Cardiac muscle cell (in vitro differentiated cells and primary cell): ENCODE data around the gene COPRS. TPM values are rescaled to one million over a fixed set of nuclear protein-coding genes. Genes with fewer than 3 reads are reported as not detected.

ENCODE experiments used
- DNase-seq, 2 donors: peaks; one replicate each; pipeline versions ENCODE4 v3.0.0 to v3.0.0-alpha.2; 2010 to 2017; ENCODE audit warnings: low read depth in 1 of 2, low spot score in 1 of 2
- H3K27ac ChIP-seq: fragments of 200-600 bp; sonication (generic); 2 replicates; pipeline ENCODE4 v1.5.1; 2016
- H3K27me3 ChIP-seq: fragments of 200-600 bp; sonication (generic); 2 replicates; pipeline ENCODE4 v1.6.0; 2016; ENCODE audit warnings: control low read depth
- H3K36me3 ChIP-seq: fragments of 200-600 bp; sonication (generic); 2 replicates; pipeline ENCODE4 v1.5.1; 2016; ENCODE audit warnings: control low read depth
- H3K4me1 ChIP-seq: fragments of 200-600 bp; sonication (generic); 2 replicates; pipeline ENCODE4 v1.8.1; 2017; ENCODE audit warnings: low read depth, mild to moderate bottlenecking, mixed run types
- H3K4me3 ChIP-seq: fragments of 200-600 bp; sonication (generic); 2 replicates; pipeline ENCODE4 v1.5.1; 2016; ENCODE audit warnings: mild to moderate bottlenecking
- H3K9me3 ChIP-seq: fragments of 200-600 bp; sonication (generic); 2 replicates; pipeline ENCODE4 v1.5.1; 2017; ENCODE audit warnings: low read depth, mild to moderate bottlenecking, control low read depth
- polyA plus RNA-seq: library from polyadenylated mRNA; unstranded; fragments of >200 nt; fragmentation: Nextera tagmentation; extraction: Ambion mirVana; gene quantifications from 2 replicates; pipeline ENCODE4 v1.2.1, GENCODE V29; 2016
- total RNA-seq: library from RNA; depleted of rRNA; stranded (reverse); fragments of >200 nt; gene quantifications from 2 replicates; pipeline ENCODE4 v1.2.3, GENCODE V29; 2016
- TF ChIP-seq, protein P1 (sequence below): IDR thresholded peaks from 2 replicates; pipeline ENCODE4 v1.5.1; 2012; ENCODE audit warnings: low read depth, mild to moderate bottlenecking, low read length

Gene COPRS
- total and polyA plus RNA-seq, 2 experiments from 2014 or later, result 66.0 to 104 TPM

GRCh38 chr17:31877911-31878702 is 19.1 kb upstream of the COPRS start:
- DNase-seq, result no peak
- Histone ChIP-seq H3K27me3 (no peaks in the 10 kb centered on the region), H3K36me3 (peaks cover 51% of the 10 kb centered on the region), H3K9me3 (no peaks in the 10 kb centered on the region), H3K27ac (no peak overlapping the region), H3K4me1 (no peaks in the 10 kb centered on the region), H3K4me3 (no peak overlapping the region)
- TF ChIP-seq, protein P1, sequence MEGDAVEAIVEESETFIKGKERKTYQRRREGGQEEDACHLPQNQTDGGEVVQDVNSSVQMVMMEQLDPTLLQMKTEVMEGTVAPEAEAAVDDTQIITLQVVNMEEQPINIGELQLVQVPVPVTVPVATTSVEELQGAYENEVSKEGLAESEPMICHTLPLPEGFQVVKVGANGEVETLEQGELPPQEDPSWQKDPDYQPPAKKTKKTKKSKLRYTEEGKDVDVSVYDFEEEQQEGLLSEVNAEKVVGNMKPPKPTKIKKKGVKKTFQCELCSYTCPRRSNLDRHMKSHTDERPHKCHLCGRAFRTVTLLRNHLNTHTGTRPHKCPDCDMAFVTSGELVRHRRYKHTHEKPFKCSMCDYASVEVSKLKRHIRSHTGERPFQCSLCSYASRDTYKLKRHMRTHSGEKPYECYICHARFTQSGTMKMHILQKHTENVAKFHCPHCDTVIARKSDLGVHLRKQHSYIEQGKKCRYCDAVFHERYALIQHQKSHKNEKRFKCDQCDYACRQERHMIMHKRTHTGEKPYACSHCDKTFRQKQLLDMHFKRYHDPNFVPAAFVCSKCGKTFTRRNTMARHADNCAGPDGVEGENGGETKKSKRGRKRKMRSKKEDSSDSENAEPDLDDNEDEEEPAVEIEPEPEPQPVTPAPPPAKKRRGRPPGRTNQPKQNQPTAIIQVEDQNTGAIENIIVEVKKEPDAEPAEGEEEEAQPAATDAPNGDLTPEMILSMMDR, result no peak

DNA sequence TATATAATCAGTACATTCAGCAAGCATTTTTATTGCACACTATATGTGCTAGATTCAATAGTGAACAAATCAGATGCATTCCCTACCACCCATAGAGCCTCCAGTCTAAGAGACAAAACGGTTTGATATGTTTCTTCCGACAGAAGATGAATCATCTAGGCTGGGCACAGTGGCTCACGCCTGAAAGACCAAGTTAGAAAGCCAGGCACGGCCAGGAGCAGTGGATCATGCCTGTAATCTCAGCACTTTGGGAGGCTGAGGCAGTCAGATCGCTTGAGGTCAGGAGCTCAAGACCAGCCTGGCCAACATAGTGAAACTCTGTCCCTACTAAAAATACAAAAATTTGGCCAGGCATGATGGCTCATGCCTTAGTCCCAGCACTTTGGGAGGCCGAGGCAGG is 18.3 kb upstream of the COPRS start:
- H3K4me3 ChIP-seq, result no peak overlapping the region
- TF ChIP-seq, protein P1, result no peak
- peaks cover 51% of the 10 kb centered on the region for H3K36me3 ChIP-seq

DNA sequence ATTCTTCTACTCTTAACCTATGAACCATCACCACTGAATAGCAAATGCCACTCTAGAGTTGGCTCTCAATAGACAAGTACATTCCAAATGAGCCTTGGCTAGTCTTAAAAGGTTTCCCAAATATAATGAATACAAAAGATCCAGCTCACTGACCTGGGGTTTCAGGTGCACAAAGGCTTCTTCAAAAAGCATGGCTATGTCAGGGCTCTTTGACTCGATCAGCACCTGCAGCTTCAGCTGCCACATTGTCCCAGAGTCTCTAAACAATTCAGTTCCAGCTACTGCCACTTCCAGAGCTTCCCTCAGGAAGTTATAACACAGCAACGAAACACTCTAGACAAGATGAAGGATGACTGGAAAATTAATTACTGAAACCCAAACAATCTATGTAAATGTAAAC is 16.0 kb upstream of the COPRS start:
- Histone ChIP-seq H3K27ac (no peak overlapping the region), H3K4me1 (no peaks in the 10 kb centered on the region), H3K27me3 (no peaks in the 10 kb centered on the region), H3K4me3 (no peak overlapping the region), H3K9me3 (no peaks in the 10 kb centered on the region), H3K36me3 (peaks cover 53% of the 10 kb centered on the region)
- DNase-seq, result no peak
- TF ChIP-seq, protein P1, result no peak

More for the DNA sequence above, 18.3 kb upstream of the COPRS start:
- Histone ChIP-seq H3K4me1 (no peaks in the 10 kb centered on the region), H3K27me3 (no peaks in the 10 kb centered on the region), H3K9me3 (no peaks in the 10 kb centered on the region), H3K27ac (no peak overlapping the region)
- DNase-seq, result no peak

GRCh38 chr17:31869797-31870568 is 10.9 kb upstream of the COPRS start:
- Histone ChIP-seq H3K27me3 (no peaks in the 10 kb centered on the region), H3K4me1 (no peaks in the 10 kb centered on the region), H3K4me3 (no peak overlapping the region), H3K9me3 (no peaks in the 10 kb centered on the region), H3K27ac (no peak overlapping the region), H3K36me3 (peaks cover 51% of the 10 kb centered on the region)
- DNase-seq, result no peak
- TF ChIP-seq, protein P1, result no peak

- DNase-seq, result no peak
- Histone ChIP-seq H3K36me3 (peaks cover 58% of the 10 kb centered on the region), H3K27ac (no peak overlapping the region), H3K9me3 (no peaks in the 10 kb centered on the region), H3K27me3 (no peaks in the 10 kb centered on the region), H3K4me1 (no peaks in the 10 kb centered on the region), H3K4me3 (no peak overlapping the region)
- TF ChIP-seq, protein P1, result no peak
Measured at GRCh38 chr17:31869031-31869430, 10.0 kb upstream of the COPRS start.
